Thyroid gland (tissue), 4 donors: ENCODE measurements around the gene LAMA2. TPM values are rescaled to one million over a fixed set of nuclear protein-coding genes. Genes with fewer than 3 reads are reported as not detected.

Experiments used
- DNase-seq, 2 donors: peaks; one replicate each; pipeline ENCODE4 v3.0.0-alpha.2; 2019
- H3K27ac ChIP-seq, 3 donors: fragments of 200-600 bp; sonication (generic); 1 replicate in 2 of 3; 2 replicates in 1 of 3; pipeline ENCODE4 v1.5.1; 2016 to 2019; ENCODE audit warnings: mild to moderate bottlenecking in 1 of 3, moderate library complexity in 1 of 3
- H3K27me3 ChIP-seq: fragments of 200-600 bp; sonication (generic); one replicate; pipeline ENCODE4 v1.5.1; 2019
- H3K36me3 ChIP-seq, 2 donors: fragments of 200-600 bp; sonication (generic); one replicate each; pipeline ENCODE4 v1.5.1; 2016 to 2019
- H3K4me1 ChIP-seq, 2 donors: fragments of 200-600 bp; sonication (generic); one replicate each; pipeline ENCODE4 v1.5.1; 2017 to 2019
- H3K4me3 ChIP-seq, 3 donors: fragments of 200-600 bp; sonication (generic); replicated peaks in 1 of 3; 1 replicate in 2 of 3; 2 replicates in 1 of 3; pipeline ENCODE4 v1.5.1; 2016; ENCODE audit warnings: mild to moderate bottlenecking in 1 of 3
- H3K9me3 ChIP-seq: fragments of 200-600 bp; sonication (generic); one replicate; pipeline ENCODE4 v1.5.1; 2017
- CTCF ChIP-seq, 6 experiments: fragments of 200-600 bp in 3 of 6; fragments of 450-650 bp in 3 of 6; sonication (generic) in 3 of 6; IDR thresholded peaks; one replicate each; pipeline ENCODE4 v1.5.1; 2016 to 2019; ENCODE audit warnings: antibody characterized with exemption in 6 of 6, mild to moderate bottlenecking in 2 of 6, inconsistent platforms in 1 of 6, moderate library complexity in 1 of 6
- POLR2A ChIP-seq, 2 donors: fragments of 450-650 bp; IDR thresholded peaks; one replicate each; pipeline ENCODE4 v1.6.1; 2017; ENCODE audit warnings: antibody characterized with exemption in 2 of 2, mild to moderate bottlenecking in 2 of 2, moderate library complexity in 1 of 2
- WGBS, 2 donors: methylation state at CpG; one replicate each; pipeline ENCODE4 v1.1.5; 2017; 5-methylcytosine and 5-hydroxymethylcytosine counted together
- intact Hi-C: fragments of 100-400 bp; cut with DNase I; formaldehyde crosslinking; loops from one replicate; pipeline ENCODE4 v1.15.1; 2023
- total RNA-seq, 4 donors: library from RNA; depleted of rRNA; stranded (reverse); fragments of >200 nt; gene quantifications; one replicate each; pipeline ENCODE4 v1.2.3, GENCODE V29; 2016

LAMA2 gene
- 100 to 1,000 TPM in 1 of 4 donors, 10 to 100 TPM in 3; 41.4 to 117 (median 78.9) TPM for total RNA-seq

- Histone ChIP-seq H3K27ac (peak within 1 kb of the TSS in 2 of 3 donors; percentile 26 to 49), H3K4me3 (peak within 1 kb of the TSS in 2 of 3 donors; percentile 13 to 21), H3K9me3 (no peaks in the 10 kb centered on the region), H3K4me1 (no peaks in the 10 kb centered on the region), H3K36me3 (no peaks in the 10 kb centered on the region), H3K27me3 (no peaks in the 10 kb centered on the region)
- 3 to 6% methylated on average over 15 to 36 of the region's 36 CpGs for WGBS, 2 donors
- TF ChIP-seq CTCF (IDR thresholded peaks at IDR 0.05): no peak
- peak in 1 of 2 donors; percentile 50 for TF ChIP-seq POLR2A (IDR thresholded peaks at IDR 0.05)
- DNase-seq: peak; percentile 58 to 62
- intact Hi-C loops: no loop called here
Measured at GRCh38 chr6:128882991-128883611, at the start of gene LAMA2. TSS of gene LAMA2 (plus strand) at chr6:128883138. CDS start at chr6:128883246, 108 bp downstream.

- TF ChIP-seq CTCF (IDR thresholded peaks at IDR 0.05) (no peak), POLR2A (IDR thresholded peaks at IDR 0.05) (no peak)
- intact Hi-C loops: no loop called here
- Histone ChIP-seq H3K4me1 (no peaks in the 10 kb centered on the region), H3K36me3 (no peaks in the 10 kb centered on the region), H3K27me3 (no peaks in the 10 kb centered on the region), H3K9me3 (no peaks in the 10 kb centered on the region), H3K27ac (no peak overlapping the region), H3K4me3 (no peak overlapping the region)
- DNase-seq: no peak
- WGBS, 2 donors: 32 to 51% methylated on average over 1 of the region's 1 CpG
Measured at GRCh38 chr6:128836761-128837160, 46.2 kb upstream of the LAMA2 start.

GRCh38 chr6:128841518-128841917, 41.4 kb upstream of the LAMA2 start:
- no peaks in the 10 kb centered on the region for H3K4me1 ChIP-seq
- WGBS, 2 donors: 77 to 79% methylated on average over 4 of the region's 4 CpGs
- intact Hi-C loops: no loop called here

GRCh38 chr6:128844598-128844997, 38.3 kb upstream of the LAMA2 start:
- TF ChIP-seq CTCF (IDR thresholded peaks at IDR 0.05): no peak
- no peak for TF ChIP-seq POLR2A (IDR thresholded peaks at IDR 0.05)
- Histone ChIP-seq H3K36me3 (no peaks in the 10 kb centered on the region), H3K9me3 (no peaks in the 10 kb centered on the region), H3K4me1 (no peaks in the 10 kb centered on the region), H3K27ac (no peak overlapping the region), H3K27me3 (no peaks in the 10 kb centered on the region), H3K4me3 (no peak overlapping the region)
- intact Hi-C loops: no loop called here
- 85 to 87% methylated on average over 2 of the region's 2 CpGs for WGBS, 2 donors
- DNase-seq: no peak

More at GRCh38 chr6:128841518-128841917, 41.4 kb upstream of the LAMA2 start:
- TF ChIP-seq POLR2A (IDR thresholded peaks at IDR 0.05) (no peak), CTCF (IDR thresholded peaks at IDR 0.05) (no peak)
- no peaks in the 10 kb centered on the region for H3K36me3 ChIP-seq
- no peak overlapping the region for H3K4me3 ChIP-seq
- no peaks in the 10 kb centered on the region for H3K27me3 ChIP-seq
- no peak overlapping the region for H3K27ac ChIP-seq
- DNase-seq: no peak
- H3K9me3 ChIP-seq: no peaks in the 10 kb centered on the region

GRCh38 chr6:128847431-128848210, 35.3 kb upstream of the LAMA2 start:
- H3K36me3 ChIP-seq: no peaks in the 10 kb centered on the region
- 68 to 71% methylated on average over 4 of the region's 4 CpGs for WGBS, 2 donors
- no peaks in the 10 kb centered on the region for H3K9me3 ChIP-seq
- H3K4me3 ChIP-seq: no peak overlapping the region
- intact Hi-C loops: no loop called here
- no peak for DNase-seq
- TF ChIP-seq CTCF (IDR thresholded peaks at IDR 0.05) (no peak), POLR2A (IDR thresholded peaks at IDR 0.05) (no peak)
- no peaks in the 10 kb centered on the region for H3K27me3 ChIP-seq
- no peak overlapping the region for H3K27ac ChIP-seq
- no peaks in the 10 kb centered on the region for H3K4me1 ChIP-seq
